ENCODE results near the gene FAM185A.

GRCh38 chr7:102829075-102829474, 80.3 kb downstream of the FAM185A start:
- TF ChIP-seq ZNF274 (IDR thresholded peaks at IDR 0.05; ENCODE audit: low read depth, low read length) (no peak), YY1 (IDR thresholded peaks at IDR 0.05; ENCODE audit: insufficient read depth, insufficient read length) (no peak)

All from NT2/D1 (cell line).